ENCODE results near the gene DNAJA1. TPM values are rescaled to one million over a fixed set of nuclear protein-coding genes. Genes with fewer than 3 reads are reported as not detected.
A peak's percentile ranks its signal among the peaks of the same experiment; 100 is the strongest.

DNAJA1 gene
- total and polyA plus RNA-seq, 10 donors = 25.8 to 113 (median 76.8) TPM

GRCh38 chr9:33076046-33077004 lies 51.3 kb downstream of the DNAJA1 start, which contains the start of gene SMU1:
Gene SMU1, minus strand, starts transcription at chr9:33076674. Its CDS starts 66 bp downstream, at chr9:33076608.
- WGBS, 5 donors = 0 to 1% (median 1%) methylated on average over 46 to 53 of the region's 53 CpGs
- peak within 1 kb of the TSS; percentile 42 to 76 (median 68) for H3K4me3 ChIP-seq
- DNase-seq = peak; percentile 99
- H3K27me3 ChIP-seq (replicated peaks in 1 of 7) = no peaks in the 10 kb centered on the region
- H3K4me1 ChIP-seq = peaks cover 17 to 72% (median 51%) of the 10 kb centered on the region in 6 donors
- intact Hi-C loops (cut with DNase I; ENCODE audit: low total_unique reads) = loop anchor here (5.0 kb wide), 1 partner anchor 91 kb away; the partner anchor contains the start of gene B4GALT1
- H3K27ac ChIP-seq = peak within 1 kb of the TSS; percentile 64 to 97 (median 93)
- TF ChIP-seq POLR2A (IDR thresholded peaks at IDR 0.05) (peak in 2 of 3 donors; percentile 50 to 91), POLR2AphosphoS5 (IDR thresholded peaks at IDR 0.05) (peak; percentile 97 to 98 (median 97))
- TF ChIP-seq, protein P1, sequence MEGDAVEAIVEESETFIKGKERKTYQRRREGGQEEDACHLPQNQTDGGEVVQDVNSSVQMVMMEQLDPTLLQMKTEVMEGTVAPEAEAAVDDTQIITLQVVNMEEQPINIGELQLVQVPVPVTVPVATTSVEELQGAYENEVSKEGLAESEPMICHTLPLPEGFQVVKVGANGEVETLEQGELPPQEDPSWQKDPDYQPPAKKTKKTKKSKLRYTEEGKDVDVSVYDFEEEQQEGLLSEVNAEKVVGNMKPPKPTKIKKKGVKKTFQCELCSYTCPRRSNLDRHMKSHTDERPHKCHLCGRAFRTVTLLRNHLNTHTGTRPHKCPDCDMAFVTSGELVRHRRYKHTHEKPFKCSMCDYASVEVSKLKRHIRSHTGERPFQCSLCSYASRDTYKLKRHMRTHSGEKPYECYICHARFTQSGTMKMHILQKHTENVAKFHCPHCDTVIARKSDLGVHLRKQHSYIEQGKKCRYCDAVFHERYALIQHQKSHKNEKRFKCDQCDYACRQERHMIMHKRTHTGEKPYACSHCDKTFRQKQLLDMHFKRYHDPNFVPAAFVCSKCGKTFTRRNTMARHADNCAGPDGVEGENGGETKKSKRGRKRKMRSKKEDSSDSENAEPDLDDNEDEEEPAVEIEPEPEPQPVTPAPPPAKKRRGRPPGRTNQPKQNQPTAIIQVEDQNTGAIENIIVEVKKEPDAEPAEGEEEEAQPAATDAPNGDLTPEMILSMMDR (IDR thresholded peaks at IDR 0.05 in 8 of 11, conservative IDR thresholded peaks at IDR 0.05 in 3 of 11) = peak in 2 of 11 experiments; percentile 16 to 39
- H3K36me3 ChIP-seq = peaks cover 0 to 36% (median 26%) of the 10 kb centered on the region in 6 donors
- no peaks in the 10 kb centered on the region for H3K9me3 ChIP-seq

DNA sequence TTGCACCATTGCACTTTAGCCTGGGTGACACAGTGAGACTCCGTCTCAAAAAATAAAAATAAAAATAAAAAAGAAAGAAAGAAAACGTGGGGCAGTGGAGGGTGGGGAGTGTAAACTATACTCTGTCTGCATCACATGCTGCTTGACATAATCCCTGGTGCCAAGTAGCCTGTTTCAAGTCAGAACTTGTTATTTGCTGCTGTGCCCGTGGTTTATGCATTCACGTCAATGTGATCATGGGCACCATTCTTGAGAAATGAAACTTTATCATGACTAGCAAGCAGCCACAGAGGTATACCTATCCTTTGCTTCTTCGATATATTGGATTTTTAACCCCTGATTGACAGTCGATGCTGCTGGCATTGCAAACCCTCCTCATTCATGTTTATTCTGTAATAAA lies 55.5 kb downstream of the DNAJA1 start:
- Histone ChIP-seq H3K27ac (peak overlapping the region in 5 of 8 donors; percentile 48 to 66 (median 54)), H3K9me3 (no peaks in the 10 kb centered on the region), H3K4me1 (peaks cover 21 to 53% (median 43%) of the 10 kb centered on the region in 6 donors), H3K36me3 (no peaks in the 10 kb centered on the region), H3K4me3 (no peak overlapping the region), H3K27me3 (replicated peaks in 1 of 7) (no peaks in the 10 kb centered on the region)
- 58 to 77% (median 63%) methylated on average over 6 of the region's 6 CpGs for WGBS, 5 donors
- no peak for TF ChIP-seq POLR2AphosphoS5 (IDR thresholded peaks at IDR 0.05)
- TF ChIP-seq, protein P1 (IDR thresholded peaks at IDR 0.05 in 8 of 11, conservative IDR thresholded peaks at IDR 0.05 in 3 of 11) = no peak
- no peak for TF ChIP-seq POLR2A (IDR thresholded peaks at IDR 0.05)
- intact Hi-C loops (cut with DNase I; ENCODE audit: low total_unique reads) = no loop called here
- DNase-seq = no peak

GRCh38 chr9:33081128-33081851 lies 56.2 kb downstream of the DNAJA1 start:
- intact Hi-C loops (cut with DNase I; ENCODE audit: low total_unique reads) = no loop called here
- 14 to 20% (median 15%) methylated on average over 9 of the region's 9 CpGs for WGBS, 5 donors
- Histone ChIP-seq H3K36me3 (no peaks in the 10 kb centered on the region), H3K4me3 (peak overlapping the region in 2 of 8 donors; percentile 13 to 27), H3K4me1 (peaks cover 17 to 46% (median 36%) of the 10 kb centered on the region in 6 donors), H3K27me3 (replicated peaks in 1 of 7) (no peaks in the 10 kb centered on the region), H3K27ac (peak overlapping the region in 7 of 8 donors; percentile 27 to 66 (median 51)), H3K9me3 (no peaks in the 10 kb centered on the region)
- TF ChIP-seq POLR2A (IDR thresholded peaks at IDR 0.05) = no peak
- peak in 1 of 3 donors; percentile 77 for TF ChIP-seq POLR2AphosphoS5 (IDR thresholded peaks at IDR 0.05)
- TF ChIP-seq, protein P1 (IDR thresholded peaks at IDR 0.05 in 8 of 11, conservative IDR thresholded peaks at IDR 0.05 in 3 of 11) = peak; percentile 74 to 98 (median 86)
- peak; percentile 74 for DNase-seq

Data from spleen (tissue), 11 donors.